HEK293T (cell line): Measurements from ENCODE around the gene ZNF594.

Experiments used
- CTCF ChIA-PET: fragments of 350-600 bp; formaldehyde crosslinking; extraction: SDS; loops from one replicate; lab custom pipeline; 2021; ENCODE audit warnings: antibody characterized with exemption, inconsistent platforms; lab: Yijun Ruan, JAX
- POLR2A ChIA-PET: fragments of 350-600 bp; formaldehyde crosslinking; extraction: SDS; loops from one replicate; lab custom pipeline; 2020; ENCODE audit warnings: antibody characterized with exemption, inconsistent platforms; lab: Yijun Ruan, JAX
- DNase-seq: peaks from one replicate; pipeline ENCODE4 v3.0.0; 2012; ENCODE audit warnings: mixed read lengths; ENCODE audit errors: extremely low spot score
- ARNT ChIP-seq: fragments of 450-650 bp; IDR thresholded peaks from 2 replicates; pipeline ENCODE4 v1.6.1; 2017; ENCODE audit warnings: mild to moderate bottlenecking
- BHLHE40 ChIP-seq: fragments of 450-650 bp; IDR thresholded peaks from 2 replicates; pipeline ENCODE4 v1.6.1; 2016; ENCODE audit warnings: mild to moderate bottlenecking, moderate library complexity, borderline replicate concordance
- CTBP1 ChIP-seq: fragments of 450-650 bp; IDR thresholded peaks from 2 replicates; pipeline ENCODE4 v1.6.1; 2016; ENCODE audit warnings: borderline replicate concordance
- ELF4 ChIP-seq: fragments of 450-650 bp; IDR thresholded peaks from 2 replicates; pipeline ENCODE4 v1.6.1; 2017; ENCODE audit warnings: antibody characterized with exemption
- FOXA1 ChIP-seq: fragments of 450-650 bp; IDR thresholded peaks from 2 replicates; pipeline ENCODE4 v1.6.1; 2016; ENCODE audit warnings: mild to moderate bottlenecking
- FOXK2 ChIP-seq: fragments of 450-650 bp; IDR thresholded peaks from 2 replicates; pipeline ENCODE4 v1.6.1; 2016; ENCODE audit warnings: mild to moderate bottlenecking
- FOXM1 ChIP-seq: fragments of 450-650 bp; IDR thresholded peaks from 2 replicates; pipeline ENCODE4 v1.6.1; 2017; ENCODE audit warnings: mild to moderate bottlenecking, borderline replicate concordance
- HDGF ChIP-seq: fragments of 450-650 bp; IDR thresholded peaks from 2 replicates; pipeline ENCODE4 v1.6.1; 2017; ENCODE audit warnings: antibody characterized with exemption, borderline replicate concordance
- L3MBTL2 ChIP-seq: fragments of 450-650 bp; conservative IDR thresholded peaks from 2 replicates; pipeline ENCODE4 v1.6.1; 2016; ENCODE audit warnings: mild to moderate bottlenecking
- LEF1 ChIP-seq: fragments of 450-650 bp; IDR thresholded peaks from 2 replicates; pipeline ENCODE4 v1.6.1; 2017; ENCODE audit warnings: mild to moderate bottlenecking, borderline replicate concordance
- NFRKB ChIP-seq: fragments of 450-650 bp; IDR thresholded peaks from 2 replicates; pipeline ENCODE4 v1.6.1; 2016; ENCODE audit warnings: mild to moderate bottlenecking, moderate library complexity
- PKNOX1 ChIP-seq: fragments of 450-650 bp; IDR thresholded peaks from 2 replicates; pipeline ENCODE4 v1.6.1; 2016
- SP1 ChIP-seq: fragments of 450-650 bp; IDR thresholded peaks from 2 replicates; pipeline ENCODE4 v1.6.1; 2017
- SUZ12 ChIP-seq: fragments of 450-650 bp; IDR thresholded peaks from 2 replicates; pipeline ENCODE4 v1.6.1; 2016; ENCODE audit warnings: mild to moderate bottlenecking
- TARDBP ChIP-seq: fragments of 450-650 bp; IDR thresholded peaks from 2 replicates; pipeline ENCODE4 v1.6.1; 2016
- ZNF384 ChIP-seq: fragments of 450-650 bp; IDR thresholded peaks from 2 replicates; pipeline ENCODE4 v1.6.1; 2016

Gene ZNF594

GRCh38 chr17:5203178-5203907 is 11.7 kb upstream of the ZNF594 start:
- ChIA-PET CTCF (no interaction called here), POLR2A (no interaction called here)
- TF ChIP-seq TARDBP: no peak
- no peak for TF ChIP-seq FOXA1
- TF ChIP-seq CTBP1: no peak
- TF ChIP-seq NFRKB: no peak
- no peak for TF ChIP-seq HDGF
- no peak for TF ChIP-seq SUZ12
- TF ChIP-seq ZNF384: no peak
- TF ChIP-seq L3MBTL2: no peak
- TF ChIP-seq FOXK2: no peak
- TF ChIP-seq LEF1: no peak
- no peak for TF ChIP-seq PKNOX1
- no peak for TF ChIP-seq FOXM1
- no peak for TF ChIP-seq BHLHE40
- TF ChIP-seq ELF4: no peak
- DNase-seq: no peak

GRCh38 chr17:5201011-5201410 is 9.3 kb upstream of the ZNF594 start:
- DNase-seq: no peak
- POLR2A ChIA-PET: no interaction called here
- TF ChIP-seq PKNOX1: no peak
- TF ChIP-seq SUZ12: no peak
- TF ChIP-seq FOXK2: no peak
- no peak for TF ChIP-seq LEF1
- no peak for TF ChIP-seq L3MBTL2
- TF ChIP-seq HDGF: no peak
- no peak for TF ChIP-seq FOXM1
- TF ChIP-seq SP1: no peak
- TF ChIP-seq CTBP1: no peak
- no peak for TF ChIP-seq NFRKB
- no peak for TF ChIP-seq ZNF384
- TF ChIP-seq TARDBP: no peak
- CTCF ChIA-PET: no interaction called here

- TF ChIP-seq FOXK2 (no peak), ELF4 (no peak), L3MBTL2 (no peak), FOXA1 (no peak), LEF1 (no peak), FOXM1 (no peak), PKNOX1 (no peak), BHLHE40 (no peak), ZNF384 (no peak), SP1 (no peak), NFRKB (no peak), SUZ12 (no peak), CTBP1 (no peak), TARDBP (no peak), HDGF (no peak)
- ChIA-PET CTCF (no interaction called here), POLR2A (no interaction called here)
- DNase-seq: no peak
Observed at GRCh38 chr17:5200360-5200759, 8.7 kb upstream of the ZNF594 start.

- ChIA-PET CTCF (interaction anchor here (0.6 to 0.7 kb wide), 2 partner anchors 83 to 673 kb away, joined by 3 read pairs; partner anchors contain the start of gene RABEP1), POLR2A (no interaction called here)
- TF ChIP-seq PKNOX1 (no peak), HDGF (no peak), SP1 (no peak), LEF1 (no peak), FOXM1 (no peak), ZNF384 (no peak), FOXA1 (no peak)
- DNase-seq: no peak
Observed at GRCh38 chr17:5198472-5198871, 6.8 kb upstream of the ZNF594 start.

- no peak for DNase-seq
- CTCF ChIA-PET: no interaction called here
- POLR2A ChIA-PET: no interaction called here
- TF ChIP-seq LEF1 (no peak), PKNOX1 (no peak), CTBP1 (no peak)
Observed at GRCh38 chr17:5194346-5194745, 2.7 kb upstream of the ZNF594 start.

GRCh38 chr17:5184288-5184687 is 7.4 kb downstream of the ZNF594 start:
- POLR2A ChIA-PET: no interaction called here
- TF ChIP-seq ARNT (no peak), FOXK2 (no peak), CTBP1 (no peak), SUZ12 (no peak), NFRKB (no peak), L3MBTL2 (no peak), HDGF (no peak), FOXM1 (no peak), ZNF384 (no peak), TARDBP (no peak), LEF1 (no peak)
- DNase-seq: no peak
- CTCF ChIA-PET: no interaction called here
